GM10266 (cell line): ENCODE data around the gene TMTC2.

Experiments used
- DNase-seq: peaks from one replicate; pipeline ENCODE4 v3.0.0; 2012; ENCODE audit errors: extremely low spot score
- TF ChIP-seq, protein P1 (sequence below): IDR thresholded peaks from 2 replicates; pipeline ENCODE4 v1.5.1; 2012; ENCODE audit warnings: mild to moderate bottlenecking, low read depth; ENCODE audit not compliant: control insufficient read depth, insufficient read depth; ENCODE audit errors: missing control alignments

Gene TMTC2

DNA sequence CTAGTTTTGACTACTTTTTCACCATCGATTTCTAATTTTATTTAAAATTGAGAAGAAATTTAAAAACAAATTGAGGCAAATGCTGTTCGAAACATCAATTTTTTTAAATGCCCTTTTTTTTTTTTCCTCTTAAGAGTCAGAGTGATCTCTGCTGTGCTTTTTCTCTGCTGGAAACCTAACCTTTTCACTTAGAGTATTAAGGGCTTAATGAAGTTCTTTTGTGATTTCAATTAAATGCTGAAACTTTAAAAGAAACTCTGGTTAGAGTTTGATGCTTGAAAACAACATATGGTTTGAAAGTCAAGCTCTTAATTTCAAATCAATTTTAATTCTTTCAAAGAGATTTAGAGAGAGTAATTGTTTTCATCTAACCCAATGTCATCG lies 171.8 kb downstream of the TMTC2 start:
- DNase-seq: no peak

DNA sequence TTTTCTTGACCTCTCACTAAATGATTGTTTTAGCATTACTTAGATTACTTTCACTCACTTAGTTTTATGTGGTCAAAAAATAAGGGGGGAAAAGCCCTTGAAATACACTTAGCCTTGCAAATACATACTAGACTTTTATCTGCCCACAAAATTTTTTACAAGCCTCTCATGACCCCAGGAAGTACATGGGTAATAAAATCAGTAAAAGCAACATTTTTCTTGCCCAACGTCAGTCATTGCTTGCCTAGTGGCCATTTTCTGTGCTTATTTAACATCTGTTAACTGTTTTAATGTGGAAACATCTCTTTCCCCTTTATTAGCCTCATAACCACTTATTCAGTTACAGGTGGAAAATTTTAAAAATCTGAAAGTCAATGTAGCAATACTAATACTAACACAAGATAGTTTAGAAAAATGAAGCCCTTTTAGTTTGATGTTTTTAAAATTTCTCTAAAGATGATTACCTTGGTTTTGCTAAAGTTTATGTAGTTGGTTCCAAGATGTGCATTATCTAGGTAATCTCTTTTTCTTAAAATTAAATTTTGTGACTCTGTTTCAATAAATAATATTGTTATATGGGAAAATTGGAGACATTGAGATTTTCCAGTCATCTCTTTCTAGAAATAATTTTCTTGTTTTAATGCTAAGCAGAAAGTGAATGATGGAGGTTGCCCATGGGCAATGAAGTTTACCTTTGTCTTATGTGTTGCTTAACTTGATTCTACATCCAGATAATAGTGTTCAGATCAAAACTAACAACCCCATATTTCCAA lies 175.5 kb downstream of the TMTC2 start:
- TF ChIP-seq, protein P1, sequence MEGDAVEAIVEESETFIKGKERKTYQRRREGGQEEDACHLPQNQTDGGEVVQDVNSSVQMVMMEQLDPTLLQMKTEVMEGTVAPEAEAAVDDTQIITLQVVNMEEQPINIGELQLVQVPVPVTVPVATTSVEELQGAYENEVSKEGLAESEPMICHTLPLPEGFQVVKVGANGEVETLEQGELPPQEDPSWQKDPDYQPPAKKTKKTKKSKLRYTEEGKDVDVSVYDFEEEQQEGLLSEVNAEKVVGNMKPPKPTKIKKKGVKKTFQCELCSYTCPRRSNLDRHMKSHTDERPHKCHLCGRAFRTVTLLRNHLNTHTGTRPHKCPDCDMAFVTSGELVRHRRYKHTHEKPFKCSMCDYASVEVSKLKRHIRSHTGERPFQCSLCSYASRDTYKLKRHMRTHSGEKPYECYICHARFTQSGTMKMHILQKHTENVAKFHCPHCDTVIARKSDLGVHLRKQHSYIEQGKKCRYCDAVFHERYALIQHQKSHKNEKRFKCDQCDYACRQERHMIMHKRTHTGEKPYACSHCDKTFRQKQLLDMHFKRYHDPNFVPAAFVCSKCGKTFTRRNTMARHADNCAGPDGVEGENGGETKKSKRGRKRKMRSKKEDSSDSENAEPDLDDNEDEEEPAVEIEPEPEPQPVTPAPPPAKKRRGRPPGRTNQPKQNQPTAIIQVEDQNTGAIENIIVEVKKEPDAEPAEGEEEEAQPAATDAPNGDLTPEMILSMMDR: no peak
- DNase-seq: no peak

More for the DNA sequence above, 171.8 kb downstream of the TMTC2 start:
- TF ChIP-seq, protein P1: no peak

DNA sequence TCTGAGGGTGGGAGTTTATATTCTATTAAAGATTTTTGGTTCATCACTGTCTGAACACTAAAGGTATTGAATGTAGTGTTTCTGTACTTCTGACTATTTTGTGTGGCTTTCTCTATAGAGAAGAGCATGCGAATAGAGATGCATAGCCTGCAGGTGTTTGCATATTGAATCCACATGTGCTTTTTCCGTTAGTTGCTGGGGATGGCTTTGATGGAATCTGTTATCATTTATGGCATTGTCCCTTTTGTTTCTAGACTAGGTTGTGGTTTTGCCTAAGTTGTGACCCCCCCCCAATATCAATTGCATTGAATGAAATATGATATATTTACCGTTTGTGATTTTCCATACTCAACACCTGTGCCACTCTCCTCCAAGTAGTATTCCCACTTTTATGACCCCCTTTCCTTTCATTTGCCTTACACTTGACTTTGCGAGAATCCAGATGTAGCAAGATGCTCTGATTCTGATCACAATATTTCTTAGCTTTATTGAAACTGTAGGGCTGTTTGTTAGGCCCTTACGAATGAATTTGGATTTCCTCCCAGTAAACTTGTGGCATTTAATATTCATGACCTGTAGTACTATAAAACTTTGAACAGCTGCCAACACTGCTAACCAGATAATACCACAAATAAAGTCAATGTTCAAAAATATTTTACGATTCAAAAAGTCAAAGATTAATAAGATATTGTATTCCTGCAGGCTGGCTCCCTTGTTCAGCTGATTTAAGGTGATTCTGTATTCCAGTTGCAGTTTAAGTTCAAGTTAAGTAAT lies 176.4 kb downstream of the TMTC2 start:
- TF ChIP-seq, protein P1: no peak
- no peak for DNase-seq

DNA sequence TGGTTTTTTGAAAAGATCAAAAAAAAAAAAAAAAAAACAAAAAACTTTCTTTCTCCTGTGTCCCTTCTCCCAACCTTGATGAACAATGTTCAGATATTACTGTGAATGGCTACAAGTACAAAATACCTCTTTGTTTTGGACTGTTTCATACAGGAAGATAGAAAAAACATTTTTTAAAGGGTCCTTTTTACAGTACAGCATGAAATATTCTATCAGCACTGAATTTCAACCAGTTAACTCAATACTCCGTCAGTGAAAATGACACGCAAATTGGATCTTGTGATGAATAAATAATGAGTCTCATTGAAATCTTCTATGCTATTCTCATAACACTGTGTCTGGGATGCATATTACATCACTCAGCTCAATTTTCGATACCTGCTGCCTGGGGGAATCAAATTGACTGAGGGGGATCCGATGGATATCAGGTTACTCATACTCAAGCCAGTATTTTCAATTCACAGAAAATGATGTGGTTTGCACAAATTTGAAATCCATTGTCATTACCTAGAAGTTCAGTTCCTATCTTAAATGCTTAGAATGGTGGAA lies 179.6 kb downstream of the TMTC2 start:
- TF ChIP-seq, protein P1: no peak
- DNase-seq: no peak

DNA sequence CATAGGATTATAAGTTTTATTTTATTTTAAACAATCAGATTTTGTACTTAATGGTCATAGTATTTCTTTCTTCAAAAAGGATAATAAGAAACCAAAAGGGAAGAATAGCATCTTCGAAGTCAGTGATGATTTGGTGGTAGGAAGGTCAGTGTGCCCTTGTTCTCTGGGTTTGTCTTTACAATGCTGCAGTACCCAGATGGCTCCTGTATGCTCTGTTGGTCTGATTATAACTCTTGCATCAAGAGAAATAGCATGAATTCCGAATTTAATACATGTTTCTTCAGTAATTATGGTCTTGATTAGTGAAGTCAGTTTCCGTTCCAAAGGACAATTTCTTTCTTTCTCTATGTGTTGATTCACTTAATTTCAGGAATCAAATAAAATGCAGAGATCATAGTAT lies 180.2 kb downstream of the TMTC2 start:
- TF ChIP-seq, protein P1: no peak
- no peak for DNase-seq

DNA sequence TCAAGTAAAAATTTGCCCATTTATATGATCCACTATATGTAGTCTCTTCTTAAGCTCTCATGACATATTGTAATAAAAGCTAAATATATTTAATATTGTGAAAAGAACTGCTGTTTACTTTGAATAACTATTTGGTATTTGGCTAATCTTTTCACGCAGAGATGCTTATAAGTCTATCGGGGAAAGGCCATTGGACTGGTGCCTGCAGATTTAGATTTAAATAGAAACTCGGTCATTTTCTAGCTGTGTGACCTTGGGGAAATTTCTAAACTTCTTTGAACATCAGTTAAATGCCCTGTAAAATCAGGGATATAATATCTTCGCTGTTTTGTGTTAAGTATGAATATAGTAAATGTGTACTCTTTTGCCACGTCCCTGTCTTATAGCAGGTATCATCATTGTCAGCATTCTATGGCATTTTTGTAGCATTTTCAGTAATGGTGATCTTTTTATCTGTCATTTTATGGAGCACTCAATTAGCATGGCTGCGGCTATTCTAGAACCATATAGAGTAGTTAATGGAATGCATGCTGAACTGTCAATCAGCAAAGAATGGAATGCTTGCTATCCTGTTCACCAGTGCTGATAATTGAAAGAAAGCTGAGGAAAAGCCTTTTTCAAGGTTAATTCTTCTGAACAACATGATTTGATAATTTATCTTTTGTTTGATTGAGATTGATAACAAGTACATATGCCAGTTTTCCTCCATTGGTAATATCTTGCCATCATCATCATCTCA lies 181.2 kb downstream of the TMTC2 start:
- DNase-seq: no peak
- TF ChIP-seq, protein P1: no peak
